Measurements from ENCODE around the gene GGA1. TPM values are rescaled to one million over a fixed set of nuclear protein-coding genes. Genes with fewer than 3 reads are reported as not detected.

GGA1 gene
- total and polyA plus RNA-seq, 2 of the 4 experiments (the other 2 are of a cell fraction): 17.2 to 48.5 TPM

DNA sequence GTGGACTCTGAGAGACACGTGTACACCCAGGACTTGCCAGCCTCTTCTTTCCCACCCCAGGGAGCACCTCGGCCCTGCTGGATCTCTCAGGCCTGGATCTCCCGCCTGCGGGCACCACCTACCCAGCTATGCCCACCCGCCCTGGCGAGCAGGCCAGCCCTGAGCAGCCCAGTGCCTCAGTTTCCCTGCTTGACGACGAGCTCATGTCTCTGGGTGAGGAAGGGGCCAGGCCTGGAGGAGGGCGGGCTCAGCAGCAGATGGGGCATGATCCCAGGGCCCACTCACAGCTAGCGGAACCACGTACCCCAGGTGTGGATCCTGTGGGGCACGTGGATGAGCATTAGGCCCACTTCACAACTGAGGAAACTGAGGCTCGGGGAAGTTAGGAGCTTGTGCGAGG lies 17.1 kb downstream of the GGA1 start:
- Histone ChIP-seq H3K9me3 (ENCODE audit: control insufficient read depth, insufficient read depth, low read length) (no peaks in the 10 kb centered on the region), H3K79me1 (ENCODE audit: low read depth in 1 of 2, low read length in 2 of 2) (peaks cover 0 to 12% of the 10 kb centered on the region in 2 experiments; a peak in 2 of 4 replicates), H3K56ac (ENCODE audit: extremely low read depth, insufficient read depth, low read length) (no peak overlapping the region), H3K18ac (ENCODE audit: low read depth, low read length) (no peak overlapping the region), H3K4me1 (ENCODE audit: control insufficient read depth, insufficient read depth, low read length) (peaks cover 3% of the 10 kb centered on the region; the same call in 1 of the 2 replicates), H4K20me1 (ENCODE audit: insufficient read depth, low read length) (no peaks in the 10 kb centered on the region; the same call in 1 of the 2 replicates), H4K8ac (ENCODE audit: low read depth in 2 of 2, low read length in 2 of 2) (no peak overlapping the region), H3K4me2 (ENCODE audit: low read depth, low read length) (no peak overlapping the region), H3K27ac (ENCODE audit: insufficient read depth, low read length) (no peak overlapping the region), H2AK5ac (ENCODE audit: low read depth, low read length) (peak overlapping the region; percentile 70; the same call in 1 of the 2 replicates), H2BK20ac (ENCODE audit: low read depth, low read length) (no peak overlapping the region), H3K27me3 (ENCODE audit: control insufficient read depth, insufficient read depth, low read length) (no peaks in the 10 kb centered on the region), H3K4ac (ENCODE audit: low read depth, low read length) (no peak overlapping the region), H4K91ac (ENCODE audit: insufficient read depth, low read depth, low read length) (no peak overlapping the region), H3K9me1 (ENCODE audit: insufficient read depth, low read length) (no peaks in the 10 kb centered on the region), H3K23ac (ENCODE audit: low read depth, low read length) (no peak overlapping the region), H3K4me3 (ENCODE audit: insufficient read depth, low read depth, low read length) (no peak overlapping the region), H2BK15ac (ENCODE audit: low read depth, low read length) (no peak overlapping the region), H4K5ac (ENCODE audit: low read depth, low read length) (no peak overlapping the region), H3K36me3 (ENCODE audit: control insufficient read depth, insufficient read depth, low read length) (peaks cover 46% of the 10 kb centered on the region; the same call in 1 of the 2 replicates), H2BK5ac (ENCODE audit: low read depth, low read length, poor library complexity, severe bottlenecking) (no peak overlapping the region), H2AK9ac (replicated peaks; ENCODE audit: low read depth, low read length, poor library complexity) (peak overlapping the region; percentile 48), H3K9ac (ENCODE audit: low read depth, low read length) (no peak overlapping the region), H2BK120ac (ENCODE audit: low read depth, low read length) (no peak overlapping the region), H3K14ac (replicated peaks; ENCODE audit: low read depth, low read length) (no peak overlapping the region), H2AFZ (replicated peaks; ENCODE audit: low read length, poor library complexity) (no peak overlapping the region)
- no peak for ATAC-seq (ENCODE audit: low read depth)
- no peak for DNase-seq
- dilution Hi-C loops (cut with HindIII; ENCODE audit: low sequenced_read_pairs, unreplicated experiment) (no loop called here), intact Hi-C loops (cut with micrococcal nuclease) (no loop called here), in situ Hi-C loops (cut with MboI; ENCODE audit: low sequenced_read_pairs) (no loop called here)
- no peak for TF ChIP-seq NFE2L2 (IDR thresholded peaks at IDR 0.05; ENCODE audit: low read depth, low read length)
- no peak for TF ChIP-seq MAZ (IDR thresholded peaks at IDR 0.05; ENCODE audit: borderline replicate concordance, low read depth, low read length)
- TF ChIP-seq, protein P1, sequence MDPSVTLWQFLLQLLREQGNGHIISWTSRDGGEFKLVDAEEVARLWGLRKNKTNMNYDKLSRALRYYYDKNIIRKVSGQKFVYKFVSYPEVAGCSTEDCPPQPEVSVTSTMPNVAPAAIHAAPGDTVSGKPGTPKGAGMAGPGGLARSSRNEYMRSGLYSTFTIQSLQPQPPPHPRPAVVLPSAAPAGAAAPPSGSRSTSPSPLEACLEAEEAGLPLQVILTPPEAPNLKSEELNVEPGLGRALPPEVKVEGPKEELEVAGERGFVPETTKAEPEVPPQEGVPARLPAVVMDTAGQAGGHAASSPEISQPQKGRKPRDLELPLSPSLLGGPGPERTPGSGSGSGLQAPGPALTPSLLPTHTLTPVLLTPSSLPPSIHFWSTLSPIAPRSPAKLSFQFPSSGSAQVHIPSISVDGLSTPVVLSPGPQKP (IDR thresholded peaks at IDR 0.05; ENCODE audit: borderline replicate concordance, low read depth, low read length): no peak
- TF ChIP-seq SMC3 (IDR thresholded peaks at IDR 0.05; ENCODE audit: low read depth, low read length): no peak
- no peak for TF ChIP-seq MXI1 (IDR thresholded peaks at IDR 0.05; ENCODE audit: borderline replicate concordance, low read depth, low read length)
- no TSS peak for BruUV-seq (replicated peaks)
- ChIA-PET POLR2A (ENCODE audit: unreplicated experiment) (no interaction called here), CTCF (no interaction called here)
- 97% methylated on average over 9 of the region's 14 CpGs; no CpG with 5 or more reads in 1 of the 2 experiments for WGBS, 2 experiments (ENCODE audit: extremely low coverage in 2 of 2, insufficient read length in 1 of 2)

Measured in IMR-90 (cell line).